HL-60/S4 treated with phorbol 12-myristate 13-acetate at 8.2 ng/mL for 4 days and 3 days (cell line): ENCODE results near the gene DYSF.

Experiments used
- in situ Hi-C: fragments of 300-500 bp; cut with MboI; formaldehyde crosslinking; loops from 2 replicates; pipeline ENCODE4 v1.15.0; 2022; ENCODE audit warnings: low sequenced_read_pairs

DYSF gene

GRCh38 chr2:71546275-71546638 lies 92.9 kb downstream of the DYSF start:
- in situ Hi-C loops = loop anchor here (25.0 kb wide), 2 partner anchors 241 to 616 kb away; no protein-coding TSS in a partner anchor

- in situ Hi-C loops = loop anchor here (25.0 kb wide), 2 partner anchors 240 to 615 kb away; no protein-coding TSS in a partner anchor
These were observed 93.5 kb downstream of the DYSF start for GRCh38 chr2:71546777-71547281.

DNA sequence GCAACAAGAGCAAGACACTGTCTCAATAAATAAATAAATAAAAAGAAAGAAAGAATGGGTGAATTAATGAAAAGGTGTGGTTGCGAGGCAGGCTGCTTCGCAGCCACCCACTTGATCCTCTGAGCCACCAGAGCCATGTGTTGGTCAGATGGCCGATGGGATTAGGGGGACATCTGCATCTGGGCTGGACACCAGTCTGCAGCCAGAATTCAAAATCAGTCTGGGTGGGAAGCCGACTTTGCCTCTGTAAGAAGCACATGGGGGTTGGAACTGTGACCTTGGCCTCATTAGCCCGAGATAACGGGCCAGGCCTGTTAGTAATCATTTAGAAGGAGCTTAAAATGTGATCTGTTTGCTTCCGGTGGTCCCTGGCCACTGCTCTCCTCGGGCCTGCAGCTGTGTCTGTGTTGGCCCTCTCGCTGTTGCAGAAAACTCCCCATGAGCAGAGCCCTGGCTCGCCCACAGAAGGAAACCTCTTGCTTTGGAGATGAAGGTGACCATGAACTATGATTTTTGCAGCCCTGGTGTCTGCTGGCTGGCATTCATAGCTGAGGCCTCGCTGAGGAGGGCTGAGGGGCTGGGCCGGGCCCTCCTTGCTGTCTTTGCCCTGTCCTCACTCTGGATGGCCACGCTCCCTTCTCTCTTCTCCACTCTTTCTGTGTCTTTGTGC lies 94.4 kb downstream of the DYSF start:
- in situ Hi-C loops = loop anchor here (25.0 kb wide), 2 partner anchors 240 to 615 kb away; no protein-coding TSS in a partner anchor

GRCh38 chr2:71548646-71549425 lies 95.5 kb downstream of the DYSF start:
- in situ Hi-C loops = loop anchor here (25.0 kb wide), 2 partner anchors 238 to 613 kb away; no protein-coding TSS in a partner anchor

GRCh38 chr2:71550801-71551630 lies 97.7 kb downstream of the DYSF start:
- in situ Hi-C loops = loop anchor here (25.0 kb wide), 1 partner anchor 1011 kb away; no protein-coding TSS in a partner anchor

- in situ Hi-C loops = loop anchor here (25.0 kb wide), 1 partner anchor 1011 kb away; no protein-coding TSS in a partner anchor
These were observed 98.2 kb downstream of the DYSF start for GRCh38 chr2:71551631-71551915.

- in situ Hi-C loops = loop anchor here (25.0 kb wide), 1 partner anchor 1010 kb away; no protein-coding TSS in a partner anchor
These were observed 99.0 kb downstream of the DYSF start for GRCh38 chr2:71552356-71552755.

DNA sequence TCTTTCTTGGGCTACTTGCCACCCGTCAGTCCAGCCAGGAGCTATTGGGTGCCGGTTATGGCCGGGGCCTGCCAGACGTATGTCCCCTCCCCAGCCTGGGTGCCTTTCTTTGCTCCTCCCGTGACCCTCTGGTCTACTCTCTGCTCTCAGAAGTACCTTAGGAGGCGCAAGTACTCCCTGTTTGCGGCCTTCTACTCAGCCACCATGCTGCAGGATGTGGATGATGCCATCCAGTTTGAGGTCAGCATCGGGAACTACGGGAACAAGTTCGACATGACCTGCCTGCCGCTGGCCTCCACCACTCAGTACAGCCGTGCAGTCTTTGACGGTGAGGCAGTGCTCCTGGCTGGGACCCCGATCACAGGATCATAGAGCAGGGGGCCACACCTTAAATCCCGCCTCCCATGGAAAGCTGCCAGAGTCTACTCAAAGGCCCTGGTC lies 99.5 kb downstream of the DYSF start:
- in situ Hi-C loops = loop anchor here (25.0 kb wide), 1 partner anchor 1009 kb away; no protein-coding TSS in a partner anchor

- in situ Hi-C loops = loop anchor here (25.0 kb wide), 1 partner anchor 1008 kb away; no protein-coding TSS in a partner anchor
These were observed 100.8 kb downstream of the DYSF start for GRCh38 chr2:71554028-71554705.

GRCh38 chr2:71554706-71555056 lies 101.3 kb downstream of the DYSF start:
- in situ Hi-C loops = loop anchor here (25.0 kb wide), 1 partner anchor 1008 kb away; no protein-coding TSS in a partner anchor

DNA sequence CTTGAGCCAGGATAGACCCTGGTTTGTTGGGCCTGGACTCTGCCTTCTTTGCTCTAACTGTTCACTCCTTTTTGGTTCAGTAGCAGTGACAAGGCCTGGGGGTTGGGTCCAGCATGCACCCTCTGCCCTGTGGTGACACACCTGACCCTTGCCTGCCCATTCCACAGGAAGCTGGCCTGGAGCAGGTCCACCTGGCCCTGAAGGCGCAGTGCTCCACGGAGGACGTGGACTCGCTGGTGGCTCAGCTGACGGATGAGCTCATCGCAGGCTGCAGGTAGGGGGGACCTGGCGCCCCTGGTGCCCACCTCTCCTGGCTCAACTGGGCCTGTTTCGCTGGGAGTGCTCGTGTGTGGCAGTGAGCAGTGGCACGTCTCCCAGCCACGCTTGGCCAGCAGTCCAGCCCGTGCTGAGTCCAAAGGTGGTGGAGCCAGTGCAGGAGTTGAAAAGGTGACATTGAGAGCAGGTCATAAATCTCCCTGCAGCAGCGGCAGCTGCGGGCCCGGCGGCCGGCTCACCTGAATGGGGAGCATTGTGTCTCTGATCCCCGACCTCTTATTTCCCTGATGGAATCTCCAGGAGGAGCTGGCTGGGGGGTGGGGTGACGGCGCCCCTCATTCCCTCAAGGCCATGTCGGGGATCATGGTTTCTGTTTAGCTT lies 102.6 kb downstream of the DYSF start:
- in situ Hi-C loops = loop anchor here (25.0 kb wide), 1 partner anchor 1006 kb away; no protein-coding TSS in a partner anchor

GRCh38 chr2:71556692-71557250 lies 103.4 kb downstream of the DYSF start:
- in situ Hi-C loops = loop anchor here (25.0 kb wide), 1 partner anchor 1006 kb away; no protein-coding TSS in a partner anchor

GRCh38 chr2:71557321-71557720 lies 104.0 kb downstream of the DYSF start:
- in situ Hi-C loops = loop anchor here (25.0 kb wide), 1 partner anchor 1005 kb away; no protein-coding TSS in a partner anchor

- in situ Hi-C loops = loop anchor here (25.0 kb wide), 1 partner anchor 1004 kb away; no protein-coding TSS in a partner anchor
These were observed 105.1 kb downstream of the DYSF start for GRCh38 chr2:71558300-71559051.

DNA sequence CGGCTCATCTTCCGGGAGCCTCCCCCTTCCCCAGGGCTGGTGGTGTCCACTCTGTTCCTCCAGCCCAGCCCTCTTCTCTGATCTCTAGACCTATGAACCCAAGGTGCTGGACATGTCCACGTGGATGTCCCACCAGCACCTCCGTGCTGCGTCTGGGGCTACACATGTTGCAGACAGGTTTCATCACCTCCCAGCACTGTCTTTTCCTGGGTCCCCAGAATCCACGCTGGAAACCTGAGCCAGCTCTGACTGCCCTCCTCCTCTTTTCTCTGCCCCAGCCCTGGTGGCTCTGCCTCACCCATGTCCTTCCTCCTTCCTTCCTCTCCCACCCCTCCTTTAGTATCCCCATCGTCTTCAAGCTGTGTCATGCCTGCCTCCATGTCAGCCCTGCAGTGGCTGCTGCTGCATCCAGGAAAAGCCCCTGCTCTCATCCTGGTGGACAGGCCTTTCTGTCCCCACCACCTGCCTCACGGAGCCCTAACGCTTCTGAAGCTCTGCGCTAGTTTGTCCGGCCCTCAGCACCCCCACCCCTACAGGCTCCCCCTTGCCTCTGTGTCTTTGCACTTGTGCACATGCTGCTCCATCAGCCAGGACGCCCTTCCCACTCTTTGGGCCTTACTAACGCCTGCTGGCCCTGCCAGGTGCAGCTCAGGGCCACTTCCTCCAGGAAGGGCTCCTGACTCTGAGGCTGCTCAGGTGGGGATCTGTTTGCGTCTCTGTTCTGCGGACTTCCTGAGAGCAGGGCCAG lies 105.9 kb downstream of the DYSF start:
- in situ Hi-C loops = loop anchor here (25.0 kb wide), 1 partner anchor 1003 kb away; no protein-coding TSS in a partner anchor

GRCh38 chr2:71559828-71560637 lies 106.7 kb downstream of the DYSF start:
- in situ Hi-C loops = loop anchor here (25.0 kb wide), 1 partner anchor 1002 kb away; no protein-coding TSS in a partner anchor

DNA sequence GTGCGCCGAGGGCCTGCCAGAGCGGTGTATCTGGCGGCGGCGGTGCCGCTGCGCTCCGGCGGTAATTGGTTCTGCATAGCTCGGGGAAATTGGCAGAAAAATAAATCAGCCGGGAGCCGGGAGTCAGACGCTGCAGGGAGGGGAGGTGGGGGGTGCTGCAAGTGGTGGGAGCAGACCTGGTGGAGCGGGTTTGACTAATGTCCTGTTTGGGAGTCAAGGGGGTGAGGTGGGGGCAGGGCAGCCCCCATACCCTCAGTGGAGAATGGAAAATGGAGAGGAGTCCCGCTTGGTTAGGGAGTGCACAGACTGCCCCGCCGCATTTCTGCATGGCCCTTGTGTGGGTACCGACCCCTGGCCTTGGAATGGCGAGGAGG lies 107.3 kb downstream of the DYSF start:
- in situ Hi-C loops = loop anchor here (25.0 kb wide), 1 partner anchor 1002 kb away; no protein-coding TSS in a partner anchor
